DOHH2 (cell line): ENCODE data around the gene GMDS.

ENCODE experiments used
- H3F3A ChIP-seq: fragments of 200-600 bp; sonication (generic), shearing (Covaris generic); 2 replicates; pipeline ENCODE4 v1.6.0; 2016; ENCODE audit warnings: antibody characterized with exemption, mild to moderate bottlenecking; ENCODE audit not compliant: control insufficient read depth, insufficient read depth
- H3K27ac ChIP-seq: fragments of 200-600 bp; sonication (generic); 2 replicates; pipeline ENCODE4 v1.5.1; 2014; ENCODE audit warnings: low read depth, mild to moderate bottlenecking, low read length, moderate library complexity
- H3K27me3 ChIP-seq: fragments of 200-600 bp; sonication (generic); 2 replicates; pipeline ENCODE4 v1.6.1; 2014; ENCODE audit warnings: mild to moderate bottlenecking, low read length, mixed read lengths; ENCODE audit not compliant: control insufficient read depth
- H3K36me3 ChIP-seq: fragments of 200-600 bp; sonication (generic); 2 replicates; pipeline ENCODE4 v1.6.1; 2014; ENCODE audit warnings: mild to moderate bottlenecking, low read length, moderate library complexity, mixed read lengths; ENCODE audit not compliant: control insufficient read depth
- H3K4me1 ChIP-seq: fragments of 200-600 bp; sonication (generic); 2 replicates; pipeline ENCODE4 v1.6.1; 2014; ENCODE audit warnings: mild to moderate bottlenecking, low read length, mixed read lengths; ENCODE audit not compliant: control insufficient read depth
- H3K4me2 ChIP-seq: fragments of 200-600 bp; sonication (generic); 2 replicates; pipeline ENCODE4 v1.6.0; 2014; ENCODE audit warnings: mild to moderate bottlenecking, low read length, moderate library complexity
- H3K4me3 ChIP-seq: fragments of 200-600 bp; sonication (generic); 2 replicates; pipeline ENCODE4 v1.5.1; 2014; ENCODE audit warnings: mild to moderate bottlenecking, low read length, mixed read lengths
- H3K79me2 ChIP-seq: fragments of 200-600 bp; sonication (generic); 2 replicates; pipeline ENCODE4 v1.6.1; 2014; ENCODE audit warnings: mild to moderate bottlenecking, low read length, mixed read lengths; ENCODE audit not compliant: control insufficient read depth
- H3K9me2 ChIP-seq: fragments of 200-600 bp; sonication (generic); replicated peaks from 2 replicates; pipeline ENCODE4 v1.6.1; 2014; ENCODE audit warnings: mild to moderate bottlenecking, low read length, mixed read lengths; ENCODE audit not compliant: control insufficient read depth
- H3K9me3 ChIP-seq: fragments of 200-600 bp; sonication (generic); 2 replicates; pipeline ENCODE4 v1.6.1; 2014; ENCODE audit warnings: antibody characterized with exemption, low read length, mixed read lengths; ENCODE audit not compliant: control insufficient read depth, insufficient read depth
- H4K20me1 ChIP-seq: fragments of 200-600 bp; sonication (generic); 2 replicates; pipeline ENCODE4 v1.6.0; 2014; ENCODE audit warnings: low read depth, mild to moderate bottlenecking, antibody characterized with exemption, low read length, moderate library complexity; ENCODE audit not compliant: control insufficient read depth, insufficient read depth
- EZH2phosphoT487 ChIP-seq: fragments of 200-600 bp; sonication (generic); IDR thresholded peaks from 2 replicates; pipeline ENCODE4 v1.6.1; 2017; ENCODE audit warnings: borderline replicate concordance, mild to moderate bottlenecking, antibody characterized with exemption, low read length, moderate library complexity, mixed read lengths
- TF ChIP-seq, protein P1 (sequence below): fragments of 200-600 bp; sonication (generic); IDR thresholded peaks from one replicate; pipeline ENCODE4 v1.5.1; 2014; ENCODE audit warnings: antibody characterized with exemption, mild to moderate bottlenecking, low read depth, low read length; ENCODE audit not compliant: poor library complexity, severe bottlenecking

Gene GMDS

DNA sequence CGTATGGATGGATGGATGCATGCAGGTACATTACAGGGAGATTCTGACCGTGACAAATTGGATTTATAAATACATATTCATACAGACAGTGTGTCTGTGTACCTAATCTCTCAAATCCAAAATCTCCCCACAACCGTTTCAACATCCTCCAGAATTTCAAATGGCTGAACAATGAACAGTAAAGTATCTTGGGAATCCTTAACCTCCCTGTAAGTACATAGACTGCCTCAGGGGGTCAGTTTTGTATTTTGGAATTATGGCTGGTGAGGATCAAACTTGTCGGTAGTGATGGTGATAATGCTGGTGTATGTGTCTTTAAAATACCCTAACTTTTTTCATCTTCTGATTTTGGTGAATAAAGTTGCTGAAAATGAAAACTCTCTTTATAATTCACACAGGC lies 389.5 kb downstream of the GMDS start:
- no peaks in the 10 kb centered on the region for H3K9me2 ChIP-seq
- no peaks in the 10 kb centered on the region for H3K79me2 ChIP-seq
- H3K27ac ChIP-seq = 0 out of 2 replicates have a peak overlapping the region, but pooled peaks have one; percentile 19
- H3K36me3 ChIP-seq = no peaks in the 10 kb centered on the region
- no peaks in the 10 kb centered on the region for H3K27me3 ChIP-seq
- no peaks in the 10 kb centered on the region for H3K9me3 ChIP-seq
- H4K20me1 ChIP-seq = no peaks in the 10 kb centered on the region
- H3K4me2 ChIP-seq = peak overlapping the region; percentile 36
- H3K4me1 ChIP-seq = peaks cover 35% of the 10 kb centered on the region
- TF ChIP-seq, protein P1, sequence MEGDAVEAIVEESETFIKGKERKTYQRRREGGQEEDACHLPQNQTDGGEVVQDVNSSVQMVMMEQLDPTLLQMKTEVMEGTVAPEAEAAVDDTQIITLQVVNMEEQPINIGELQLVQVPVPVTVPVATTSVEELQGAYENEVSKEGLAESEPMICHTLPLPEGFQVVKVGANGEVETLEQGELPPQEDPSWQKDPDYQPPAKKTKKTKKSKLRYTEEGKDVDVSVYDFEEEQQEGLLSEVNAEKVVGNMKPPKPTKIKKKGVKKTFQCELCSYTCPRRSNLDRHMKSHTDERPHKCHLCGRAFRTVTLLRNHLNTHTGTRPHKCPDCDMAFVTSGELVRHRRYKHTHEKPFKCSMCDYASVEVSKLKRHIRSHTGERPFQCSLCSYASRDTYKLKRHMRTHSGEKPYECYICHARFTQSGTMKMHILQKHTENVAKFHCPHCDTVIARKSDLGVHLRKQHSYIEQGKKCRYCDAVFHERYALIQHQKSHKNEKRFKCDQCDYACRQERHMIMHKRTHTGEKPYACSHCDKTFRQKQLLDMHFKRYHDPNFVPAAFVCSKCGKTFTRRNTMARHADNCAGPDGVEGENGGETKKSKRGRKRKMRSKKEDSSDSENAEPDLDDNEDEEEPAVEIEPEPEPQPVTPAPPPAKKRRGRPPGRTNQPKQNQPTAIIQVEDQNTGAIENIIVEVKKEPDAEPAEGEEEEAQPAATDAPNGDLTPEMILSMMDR = no peak
- no peak for TF ChIP-seq EZH2phosphoT487
- H3F3A ChIP-seq = no peaks in the 10 kb centered on the region
- H3K4me3 ChIP-seq = no peak overlapping the region

DNA sequence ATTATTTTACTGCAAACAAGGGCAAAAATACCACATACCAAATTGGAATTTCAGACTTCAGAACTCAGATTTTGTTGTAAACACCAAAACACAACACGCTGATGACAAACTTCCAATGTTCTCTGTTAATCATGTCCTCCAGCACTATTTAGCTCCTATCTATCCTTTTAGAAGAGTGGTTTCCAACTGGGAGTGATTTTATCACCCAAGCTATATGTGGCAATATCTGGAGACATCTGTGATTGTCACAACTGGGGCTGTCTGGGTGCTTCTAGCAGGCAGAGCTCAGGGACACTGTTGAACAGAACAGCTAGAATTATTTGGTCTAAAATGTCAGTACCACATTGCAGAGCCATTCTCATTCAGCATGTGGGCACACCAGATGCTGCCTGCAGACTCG lies 391.1 kb downstream of the GMDS start:
- no peaks in the 10 kb centered on the region for H3K79me2 ChIP-seq
- no peaks in the 10 kb centered on the region for H4K20me1 ChIP-seq
- H3K4me1 ChIP-seq = peaks cover 41% of the 10 kb centered on the region
- H3K4me3 ChIP-seq = no peak overlapping the region
- H3K4me2 ChIP-seq = no peak overlapping the region
- no peaks in the 10 kb centered on the region for H3K36me3 ChIP-seq
- no peak for TF ChIP-seq EZH2phosphoT487
- TF ChIP-seq, protein P1 = no peak
- no peak overlapping the region for H3K27ac ChIP-seq
- no peaks in the 10 kb centered on the region for H3K9me2 ChIP-seq
- no peaks in the 10 kb centered on the region for H3F3A ChIP-seq
- H3K27me3 ChIP-seq = no peaks in the 10 kb centered on the region
- H3K9me3 ChIP-seq = no peaks in the 10 kb centered on the region

DNA sequence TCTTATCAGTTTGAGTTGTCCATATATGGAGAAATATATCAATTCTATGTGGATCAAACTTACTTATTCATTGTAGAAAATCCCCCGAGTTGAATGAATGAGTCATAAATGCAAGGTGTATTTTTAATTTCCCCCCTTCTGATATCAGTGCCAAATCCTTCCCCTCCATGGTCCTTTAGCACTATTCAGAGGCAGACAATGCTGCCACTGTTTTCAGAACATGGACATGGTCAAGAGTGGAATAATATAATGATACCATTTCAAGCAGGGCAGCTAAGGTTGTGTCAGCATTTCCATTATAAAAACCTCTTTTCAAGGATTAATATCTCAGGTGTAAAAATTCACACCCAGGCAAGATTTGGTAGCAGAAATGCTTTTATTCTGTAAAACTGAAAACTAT lies 391.6 kb downstream of the GMDS start:
- no peaks in the 10 kb centered on the region for H3K9me2 ChIP-seq
- H3K36me3 ChIP-seq = no peaks in the 10 kb centered on the region
- H3K4me3 ChIP-seq = no peak overlapping the region
- TF ChIP-seq, protein P1 = no peak
- no peak for TF ChIP-seq EZH2phosphoT487
- H3K9me3 ChIP-seq = no peaks in the 10 kb centered on the region
- H3K79me2 ChIP-seq = no peaks in the 10 kb centered on the region
- peaks cover 41% of the 10 kb centered on the region for H3K4me1 ChIP-seq
- H3K27ac ChIP-seq = no peak overlapping the region
- no peak overlapping the region for H3K4me2 ChIP-seq
- no peaks in the 10 kb centered on the region for H4K20me1 ChIP-seq
- H3K27me3 ChIP-seq = no peaks in the 10 kb centered on the region
- H3F3A ChIP-seq = no peaks in the 10 kb centered on the region
